Body of pancreas (tissue), 4 donors: ENCODE data around the gene CDY2B. TPM values are rescaled to one million over a fixed set of nuclear protein-coding genes. Genes with fewer than 3 reads are reported as not detected.
A peak's percentile ranks its signal among the peaks of the same experiment; 100 is the strongest.
"Not testable (repeated sequence)": the region's sequence is repeated elsewhere in the genome, so short reads cannot be mapped to it uniquely, and the experiment has no call there.

ENCODE experiments used
- ATAC-seq: fragments of 150-250 bp; one replicate; pipeline ENCODE4 v1.9.1; 2016
- DNase-seq, 4 donors: peaks; one replicate each; pipeline ENCODE4 v3.0.0-alpha.2; 2019
- H3K27ac ChIP-seq, 4 donors: fragments of 200-600 bp; sonication (generic); 1 replicate in 3 of 4; 2 replicates in 1 of 4; pipeline versions ENCODE4 v1.5.1 to v1.6.1; 2016 to 2019; ENCODE audit warnings: mild to moderate bottlenecking in 1 of 4, mixed read lengths in 1 of 4, moderate library complexity in 1 of 4
- H3K27me3 ChIP-seq, 2 donors: fragments of 200-600 bp; sonication (generic); one replicate each; pipeline ENCODE4 v1.6.0; 2016; ENCODE audit warnings: mild to moderate bottlenecking in 1 of 2
- H3K36me3 ChIP-seq, 2 donors: fragments of 200-600 bp; sonication (generic); replicated peaks in 1 of 2; 2 replicates each; pipeline ENCODE4 v1.5.1; 2016; ENCODE audit warnings: low read depth in 2 of 2; ENCODE audit not compliant: insufficient read depth in 1 of 2
- H3K4me1 ChIP-seq: fragments of 200-600 bp; sonication (generic); one replicate; pipeline ENCODE4 v1.6.0; 2016
- H3K4me3 ChIP-seq, 2 donors: fragments of 200-600 bp; sonication (generic); 1 replicate in 1 of 2; 2 replicates in 1 of 2; pipeline ENCODE4 v1.5.1; 2016 to 2019
- H3K9me3 ChIP-seq, 3 donors: fragments of 200-600 bp; sonication (generic); 1 replicate in 2 of 3; 2 replicates in 1 of 3; pipeline ENCODE4 v1.5.1; 2016
- WGBS, 2 donors: methylation state at CpG; one replicate each; pipeline ENCODE4 v1.1.5; 2017; 5-methylcytosine and 5-hydroxymethylcytosine counted together
- intact Hi-C: fragments of 100-400 bp; cut with DNase I; formaldehyde crosslinking; loops from one replicate; pipeline ENCODE4 v1.15.1; 2023
- total RNA-seq, 2 donors: library from RNA; depleted of rRNA; stranded (reverse); fragments of >200 nt; gene quantifications; one replicate each; pipeline ENCODE4 v1.1.0, GENCODE V29; 2016

CDY2B gene, protein sequence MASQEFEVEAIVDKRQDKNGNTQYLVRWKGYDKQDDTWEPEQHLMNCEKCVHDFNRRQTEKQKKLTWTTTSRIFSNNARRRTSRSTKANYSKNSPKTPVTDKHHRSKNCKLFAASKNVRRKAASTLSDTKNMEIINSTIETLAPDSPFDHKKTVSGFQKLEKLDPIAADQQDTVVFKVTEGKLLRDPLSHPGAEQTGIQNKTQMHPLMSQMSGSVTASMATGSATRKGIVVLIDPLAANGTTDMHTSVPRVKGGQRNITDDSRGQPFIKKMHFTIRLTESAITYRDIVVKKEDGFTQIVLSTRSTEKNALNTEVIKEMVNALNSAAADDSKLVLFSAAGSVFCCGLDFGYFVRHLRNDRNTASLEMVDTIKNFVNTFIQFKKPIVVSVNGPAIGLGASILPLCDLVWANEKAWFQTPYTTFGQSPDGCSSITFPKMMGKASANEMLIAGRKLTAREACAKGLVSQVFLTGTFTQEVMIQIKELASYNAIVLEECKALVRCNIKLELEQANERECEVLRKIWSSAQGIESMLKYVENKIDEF
- total RNA-seq = not detected

DNA sequence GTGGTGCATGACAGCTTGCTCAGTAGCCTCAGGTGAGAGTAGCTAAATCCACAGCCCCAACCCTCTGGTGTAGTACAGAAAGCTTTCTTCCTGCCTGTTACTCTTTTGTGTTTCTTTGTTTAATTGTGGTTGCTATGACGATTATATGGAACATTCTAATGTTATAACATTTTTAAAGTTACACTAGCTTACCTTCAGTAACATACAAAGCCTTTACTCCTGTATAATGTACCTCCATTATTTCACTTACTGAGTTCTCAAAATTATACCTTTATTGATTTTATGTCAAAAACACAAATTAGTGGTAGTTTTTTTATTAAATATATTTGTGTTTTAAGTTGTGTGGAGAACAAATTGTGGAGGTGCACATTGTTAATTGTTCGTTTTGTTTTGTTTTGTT lies at the start of gene CDY2B:
Gene CDY2B, minus strand, starts transcription at position 101 of the 400 bp plus-strand sequence. CDS start 328 bp downstream, outside the sequence.
- ATAC-seq, H3K4me3 ChIP-seq, H3K27me3 ChIP-seq, H3K36me3 ChIP-seq, H3K9me3 ChIP-seq, H3K27ac ChIP-seq, intact Hi-C loops, H3K4me1 ChIP-seq, DNase-seq: not testable (repeated sequence)
- WGBS, 2 donors = no CpG with 5 or more reads among the region's 2 CpGs

DNA sequence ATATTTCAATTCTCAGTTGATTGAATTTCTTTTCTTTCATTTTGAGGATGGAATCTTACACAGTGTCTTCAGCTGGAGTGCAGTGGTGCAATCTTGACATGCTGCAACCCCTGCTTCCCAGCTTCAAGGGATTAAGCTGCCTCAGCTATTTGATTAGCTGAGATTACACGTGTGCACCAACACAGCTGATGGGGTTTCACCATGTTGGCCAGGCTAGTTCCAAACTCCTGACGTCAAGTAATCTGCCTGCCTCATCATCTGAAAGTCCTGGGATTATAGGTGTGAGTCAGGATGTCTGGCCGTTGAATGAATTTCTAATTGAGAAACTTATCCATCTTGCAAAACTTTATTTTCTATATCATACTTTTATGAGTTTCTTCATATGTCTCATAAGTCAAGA lies 28.0 kb upstream of the CDY2B start:
- H3K9me3 ChIP-seq, H3K4me1 ChIP-seq, H3K27ac ChIP-seq, H3K36me3 ChIP-seq, ATAC-seq, intact Hi-C loops, H3K27me3 ChIP-seq, H3K4me3 ChIP-seq, DNase-seq: not testable (repeated sequence)
- no CpG with 5 or more reads among the region's 3 CpGs for WGBS, 2 donors

DNA sequence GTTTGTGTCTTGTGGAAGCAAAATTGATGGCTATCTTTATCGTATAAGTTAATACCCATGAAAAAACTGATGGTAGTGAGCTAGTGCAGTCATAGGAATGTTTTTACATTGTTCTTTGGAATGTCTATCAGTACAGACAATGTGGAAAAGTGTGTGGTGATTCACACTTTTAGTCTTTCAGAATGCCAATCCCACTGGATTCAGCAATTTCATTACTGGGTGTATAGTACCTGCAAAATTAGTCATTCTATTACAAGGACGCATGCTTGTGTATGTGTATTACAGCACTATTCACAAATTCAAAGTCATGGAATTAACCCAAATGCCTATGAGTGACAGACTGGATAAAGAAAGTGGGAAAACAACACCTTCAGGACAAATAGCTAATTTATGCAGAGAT lies 27.3 kb upstream of the CDY2B start:
- H3K9me3 ChIP-seq, H3K4me1 ChIP-seq, H3K4me3 ChIP-seq, H3K36me3 ChIP-seq, H3K27me3 ChIP-seq, ATAC-seq, intact Hi-C loops, H3K27ac ChIP-seq, DNase-seq: not testable (repeated sequence)
- no CpG with 5 or more reads among the region's 2 CpGs for WGBS, 2 donors

DNA sequence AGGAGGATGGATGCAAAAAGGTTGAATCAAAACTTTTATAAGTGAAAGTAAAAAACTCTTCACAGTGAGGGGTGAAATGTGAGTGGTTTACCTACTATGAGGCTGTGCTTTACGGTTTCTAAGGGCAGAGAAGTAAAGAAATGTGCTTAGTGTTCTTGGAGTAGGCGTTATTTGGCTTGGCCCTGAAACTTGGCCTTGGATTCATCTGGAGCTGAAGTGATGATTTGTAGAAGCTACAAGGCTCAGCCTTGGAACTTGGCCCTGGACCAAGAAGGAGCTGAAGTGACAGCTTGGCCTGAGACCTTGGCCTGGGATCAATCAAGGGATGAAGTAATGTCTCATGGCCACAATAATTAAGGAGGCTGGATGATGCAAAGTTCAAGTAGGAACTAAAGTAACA lies 1.7 kb upstream of the CDY2B start:
- peak; percentile 45 for ATAC-seq

DNA sequence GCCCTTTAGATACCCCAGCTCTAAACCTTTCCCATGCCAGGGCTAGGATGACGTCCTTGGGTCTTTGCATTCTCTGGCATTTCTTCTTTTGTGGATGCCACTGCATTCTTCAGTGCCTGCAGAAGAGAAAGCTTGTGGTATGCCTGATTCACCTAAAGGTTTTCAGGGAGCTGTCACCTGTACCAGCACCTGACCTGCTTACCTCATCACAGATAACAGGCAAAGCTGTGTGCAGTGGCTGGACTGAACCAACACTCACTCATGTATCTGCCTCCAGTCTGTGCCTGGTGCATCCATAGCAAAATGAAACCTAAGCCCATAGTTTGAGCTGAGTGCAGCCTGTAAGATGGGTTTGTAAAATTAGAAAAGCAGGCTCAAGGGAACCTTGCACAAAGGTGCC lies 3.3 kb downstream of the CDY2B start:
- H3K4me1 ChIP-seq, intact Hi-C loops, H3K27me3 ChIP-seq, DNase-seq, H3K9me3 ChIP-seq, H3K4me3 ChIP-seq, H3K36me3 ChIP-seq, H3K27ac ChIP-seq: not testable (repeated sequence)
- WGBS, 2 donors = no CpG with 5 or more reads among the region's 1 CpG
- ATAC-seq = peak; percentile 57

More for the DNA sequence above, 1.7 kb upstream of the CDY2B start:
- H3K4me3 ChIP-seq, H3K36me3 ChIP-seq, intact Hi-C loops, H3K27me3 ChIP-seq, DNase-seq, H3K9me3 ChIP-seq, H3K4me1 ChIP-seq, H3K27ac ChIP-seq: not testable (repeated sequence)
- no CpG with 5 or more reads among the region's 2 CpGs for WGBS, 2 donors

DNA sequence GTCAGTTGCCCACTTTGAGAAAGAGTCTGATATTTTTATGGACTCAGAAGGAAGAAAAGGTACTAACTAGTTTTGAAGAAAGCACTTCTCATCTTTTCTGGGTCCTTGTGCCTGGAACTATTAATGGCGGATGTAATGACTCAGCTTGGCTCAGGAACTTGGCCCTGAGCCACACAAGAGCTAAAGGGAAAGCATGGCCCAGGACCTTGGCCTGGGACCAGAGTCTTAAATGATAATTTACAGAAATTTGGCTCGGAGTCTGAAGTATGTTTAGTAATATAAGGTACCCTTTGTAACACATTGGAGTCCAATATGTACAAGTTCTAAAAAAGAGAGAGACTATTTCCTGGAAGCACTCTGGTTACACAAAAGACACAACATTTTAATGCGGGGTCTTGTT lies 4.6 kb downstream of the CDY2B start:
- H3K27me3 ChIP-seq, H3K27ac ChIP-seq, H3K36me3 ChIP-seq, H3K4me1 ChIP-seq, H3K4me3 ChIP-seq, DNase-seq, H3K9me3 ChIP-seq, intact Hi-C loops: not testable (repeated sequence)
- WGBS, 2 donors = no CpG with 5 or more reads among the region's 3 CpGs
- peak; percentile 84 for ATAC-seq

DNA sequence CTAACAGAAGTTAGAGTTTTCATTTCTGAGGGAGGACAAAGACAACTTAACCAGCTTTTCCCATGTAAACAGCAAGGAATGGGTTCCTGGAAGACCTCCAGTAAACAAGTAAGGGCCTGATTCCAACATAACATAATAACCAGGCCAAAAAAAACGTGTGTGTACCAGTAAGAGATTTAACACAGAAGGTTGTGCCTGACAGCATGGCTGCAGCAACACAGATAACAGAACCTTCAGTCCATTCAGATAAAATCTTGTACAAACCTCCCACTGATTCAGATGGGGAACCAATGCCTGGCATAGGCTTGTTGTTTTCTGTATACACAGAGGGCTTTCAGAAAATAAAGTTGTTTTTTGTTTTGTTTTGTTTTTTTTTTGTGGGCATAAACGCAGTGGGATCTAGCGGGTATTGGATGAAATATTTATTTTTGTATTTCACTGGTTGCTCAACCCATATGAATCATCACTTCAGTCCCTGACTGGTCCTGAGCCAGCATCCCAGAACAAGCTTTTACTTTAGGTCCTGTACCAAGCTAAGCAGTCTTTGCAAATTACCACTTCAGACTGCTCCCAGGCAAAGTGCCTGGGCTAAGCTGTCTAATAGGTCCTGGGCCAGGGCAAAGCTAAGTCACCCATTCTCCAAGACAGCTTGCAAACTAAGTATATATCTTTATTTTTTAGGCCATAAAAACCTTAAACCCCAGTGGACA lies 8.7 kb downstream of the CDY2B start:
- H3K9me3 ChIP-seq, intact Hi-C loops, H3K4me3 ChIP-seq, H3K4me1 ChIP-seq, H3K27me3 ChIP-seq, H3K27ac ChIP-seq, DNase-seq, H3K36me3 ChIP-seq: not testable (repeated sequence)
- peak; percentile 70 for ATAC-seq
- no CpG with 5 or more reads among the region's 3 CpGs for WGBS, 2 donors

DNA sequence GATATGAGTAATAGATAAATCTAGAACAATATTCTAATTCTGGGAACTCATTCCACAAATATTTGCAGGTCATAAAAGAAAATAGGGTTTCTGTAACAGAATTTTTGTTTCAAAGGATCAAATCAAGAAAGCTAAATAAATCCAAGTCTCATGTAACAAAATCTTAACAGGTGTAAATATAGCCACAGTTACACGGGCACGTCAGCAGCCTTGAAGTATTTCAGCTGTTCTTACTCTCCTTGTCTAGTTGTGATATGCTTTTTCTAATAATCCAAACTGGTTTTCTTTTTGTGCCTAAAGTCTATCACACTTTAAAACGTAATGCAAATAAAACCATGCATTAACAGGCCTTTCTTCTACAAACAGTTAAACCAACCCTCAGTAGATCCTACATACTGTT lies 9.3 kb downstream of the CDY2B start:
- H3K27me3 ChIP-seq, DNase-seq, H3K4me3 ChIP-seq, H3K36me3 ChIP-seq, ATAC-seq, H3K27ac ChIP-seq, H3K9me3 ChIP-seq, H3K4me1 ChIP-seq, intact Hi-C loops: not testable (repeated sequence)
- WGBS, 2 donors = no CpG with 5 or more reads among the region's 3 CpGs

DNA sequence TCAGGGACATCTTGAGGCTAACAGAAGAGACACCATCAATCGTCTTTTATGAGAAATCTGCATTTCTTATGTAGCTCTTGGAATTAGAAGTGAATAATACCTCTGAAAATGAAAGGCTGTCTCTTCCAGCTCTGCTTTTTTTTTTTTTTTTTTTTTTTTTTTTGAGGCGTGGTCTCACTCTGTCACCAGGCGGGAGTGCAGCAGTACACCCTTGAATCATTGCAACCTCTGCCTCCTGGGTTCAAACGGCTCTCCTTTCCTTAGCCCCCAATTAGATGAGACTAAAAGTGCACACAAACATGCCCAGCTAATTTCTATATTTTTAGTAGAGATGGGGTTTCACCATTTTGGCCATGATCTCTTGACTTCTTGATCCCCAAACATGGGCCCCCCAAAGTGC lies 12.2 kb downstream of the CDY2B start:
- H3K9me3 ChIP-seq, H3K27me3 ChIP-seq, H3K27ac ChIP-seq, H3K4me3 ChIP-seq, intact Hi-C loops, H3K36me3 ChIP-seq, ATAC-seq, DNase-seq, H3K4me1 ChIP-seq: not testable (repeated sequence)
- WGBS, 2 donors = no CpG with 5 or more reads among the region's 4 CpGs

DNA sequence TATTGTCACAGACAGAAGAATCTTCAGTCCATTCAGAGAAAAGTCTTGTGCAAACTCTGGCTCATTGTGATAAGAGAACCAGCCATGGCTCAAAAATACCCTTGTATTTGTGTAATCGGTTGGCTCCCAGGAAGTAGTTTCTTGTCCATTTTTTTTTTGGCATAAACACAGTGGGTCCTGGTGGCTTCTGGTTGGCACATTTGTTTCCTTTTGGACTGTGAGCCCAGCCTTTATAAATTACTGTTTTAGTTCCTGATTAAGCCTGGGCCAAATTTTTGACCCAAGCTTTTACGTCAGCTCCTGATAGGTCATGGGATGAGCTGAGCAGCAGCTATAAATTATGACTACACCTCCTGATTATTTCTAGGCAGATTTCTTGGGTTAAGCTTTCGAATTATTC lies 19.4 kb downstream of the CDY2B start:
- intact Hi-C loops, H3K27ac ChIP-seq, H3K9me3 ChIP-seq, H3K4me1 ChIP-seq, H3K36me3 ChIP-seq, DNase-seq, H3K27me3 ChIP-seq, H3K4me3 ChIP-seq: not testable (repeated sequence)
- peak; percentile 68 for ATAC-seq
- WGBS, 2 donors = no CpG with 5 or more reads among the region's 3 CpGs

DNA sequence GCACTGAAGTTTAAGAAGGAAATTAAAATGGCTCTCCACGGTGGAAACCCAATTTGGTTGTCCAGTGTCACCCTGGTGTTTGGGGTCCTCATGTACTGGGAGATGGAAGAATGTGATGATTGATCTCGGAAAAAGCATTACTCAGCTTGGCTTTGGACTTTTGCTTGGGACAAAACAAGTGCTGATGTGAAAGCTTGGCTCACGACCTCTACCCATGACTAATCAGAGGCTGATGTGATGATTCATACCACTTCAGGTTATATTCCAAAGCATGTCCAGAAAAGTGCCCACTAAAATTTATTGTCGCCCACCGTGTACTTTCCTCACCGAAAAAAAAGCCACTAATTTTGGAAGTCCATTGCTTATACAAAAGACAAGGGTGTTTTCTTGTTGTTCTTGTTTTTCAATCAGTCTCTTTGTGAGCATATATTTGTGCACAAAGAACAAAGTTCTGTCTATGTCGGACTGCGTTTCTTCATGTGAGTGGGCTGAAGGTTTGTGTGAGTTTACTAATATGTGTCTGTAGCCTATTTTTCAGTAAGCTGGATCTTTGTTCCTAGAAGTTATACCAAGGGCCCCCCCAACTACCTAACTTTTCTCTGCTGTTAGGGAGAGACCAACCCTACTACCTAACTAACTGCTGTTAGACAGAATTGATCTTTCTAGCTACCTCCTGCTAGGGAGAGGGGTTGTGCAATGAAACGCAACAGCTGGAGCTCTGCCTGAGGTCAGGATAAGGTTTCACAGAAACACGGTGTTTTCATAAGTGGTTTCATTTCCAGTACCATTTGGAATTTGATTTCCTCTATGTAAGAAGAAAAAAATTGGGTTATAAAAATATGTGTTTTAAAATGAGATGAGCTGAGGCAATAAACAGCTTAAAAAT lies 22.8 kb downstream of the CDY2B start:
- no CpG with 5 or more reads among the region's 10 CpGs for WGBS, 2 donors
- H3K27me3 ChIP-seq, intact Hi-C loops, H3K4me1 ChIP-seq, DNase-seq, H3K36me3 ChIP-seq, H3K4me3 ChIP-seq, H3K27ac ChIP-seq, H3K9me3 ChIP-seq: not testable (repeated sequence)
- ATAC-seq = peak; percentile 79
